ENCODE data around the gene CMC2. TPM values are rescaled to one million over a fixed set of nuclear protein-coding genes. Genes with fewer than 3 reads are reported as not detected.

Gene CMC2
- total RNA-seq, 1 donor: 18.5 TPM

GRCh38 chr16:80969114-80969484 lies 37.6 kb downstream of the CMC2 start:
- DNase-seq (ENCODE audit: insufficient read length, low spot score, missing footprints): no peak
- Histone ChIP-seq H3K4me2 (ENCODE audit: insufficient read depth, low read length) (no peak overlapping the region), H3K4me3 (ENCODE audit: insufficient read depth, low read length) (no peak overlapping the region), H3K79me2 (ENCODE audit: insufficient read depth, low read length) (no peaks in the 10 kb centered on the region), H2AFZ (ENCODE audit: low read length) (no peak overlapping the region), H3K9me3 (ENCODE audit: low read depth, low read length) (no peaks in the 10 kb centered on the region), H3K27ac (ENCODE audit: low read depth, low read length) (peak overlapping the region; percentile 73), H3K27me3 (ENCODE audit: insufficient read depth, low read length) (no peaks in the 10 kb centered on the region), H4K20me1 (ENCODE audit: insufficient read depth, low read length) (no peaks in the 10 kb centered on the region), H3K36me3 (ENCODE audit: insufficient read depth, low read length) (no peaks in the 10 kb centered on the region), H3K4me1 (ENCODE audit: insufficient read depth, low read length) (peaks cover 16% of the 10 kb centered on the region)
- no peak for TF ChIP-seq CTCF (IDR thresholded peaks at IDR 0.05; ENCODE audit: extremely low read depth, low read depth, low read length)

GRCh38 chr16:80968386-80969113 lies 38.1 kb downstream of the CMC2 start:
- no peaks in the 10 kb centered on the region for H3K36me3 ChIP-seq (ENCODE audit: insufficient read depth, low read length)
- H3K4me2 ChIP-seq (ENCODE audit: insufficient read depth, low read length): no peak overlapping the region
- DNase-seq (ENCODE audit: insufficient read length, low spot score, missing footprints): peak; percentile 87
- H3K4me1 ChIP-seq (ENCODE audit: insufficient read depth, low read length): peaks cover 12% of the 10 kb centered on the region
- no peak overlapping the region for H3K4me3 ChIP-seq (ENCODE audit: insufficient read depth, low read length)
- H3K27me3 ChIP-seq (ENCODE audit: insufficient read depth, low read length): no peaks in the 10 kb centered on the region
- no peaks in the 10 kb centered on the region for H4K20me1 ChIP-seq (ENCODE audit: insufficient read depth, low read length)
- peak overlapping the region; percentile 73 for H3K27ac ChIP-seq (ENCODE audit: low read depth, low read length)
- no peaks in the 10 kb centered on the region for H3K9me3 ChIP-seq (ENCODE audit: low read depth, low read length)
- no peak overlapping the region for H2AFZ ChIP-seq (ENCODE audit: low read length)
- TF ChIP-seq CTCF (IDR thresholded peaks at IDR 0.05; ENCODE audit: extremely low read depth, low read depth, low read length): no peak
- no peaks in the 10 kb centered on the region for H3K79me2 ChIP-seq (ENCODE audit: insufficient read depth, low read length)

GRCh38 chr16:80966617-80967016 lies 40.1 kb downstream of the CMC2 start:
- DNase-seq (ENCODE audit: insufficient read length, low spot score, missing footprints): no peak
- H3K4me1 ChIP-seq (ENCODE audit: insufficient read depth, low read length): peaks cover 12% of the 10 kb centered on the region
- no peaks in the 10 kb centered on the region for H3K79me2 ChIP-seq (ENCODE audit: insufficient read depth, low read length)

More at GRCh38 chr16:80966617-80967016, 40.1 kb downstream of the CMC2 start:
- H2AFZ ChIP-seq (ENCODE audit: low read length): no peak overlapping the region
- H3K27ac ChIP-seq (ENCODE audit: low read depth, low read length): no peak overlapping the region
- H3K27me3 ChIP-seq (ENCODE audit: insufficient read depth, low read length): no peaks in the 10 kb centered on the region
- no peak for TF ChIP-seq CTCF (IDR thresholded peaks at IDR 0.05; ENCODE audit: extremely low read depth, low read depth, low read length)
- no peak overlapping the region for H3K4me2 ChIP-seq (ENCODE audit: insufficient read depth, low read length)
- H3K36me3 ChIP-seq (ENCODE audit: insufficient read depth, low read length): no peaks in the 10 kb centered on the region
- no peak overlapping the region for H3K4me3 ChIP-seq (ENCODE audit: insufficient read depth, low read length)
- H4K20me1 ChIP-seq (ENCODE audit: insufficient read depth, low read length): no peaks in the 10 kb centered on the region
- no peaks in the 10 kb centered on the region for H3K9me3 ChIP-seq (ENCODE audit: low read depth, low read length)
